Erythroblast (primary cell): ENCODE measurements around the gene MEX3B.
"Not testable (repeated sequence)": the region's sequence is repeated elsewhere in the genome, so short reads cannot be mapped to it uniquely, and the experiment has no call there.

ENCODE experiments used
- DNase-seq, 2 experiments: peaks; one replicate each; lab custom pipeline; 2025; lab: John Stamatoyannopoulos, UW
- GATA1 ChIP-seq: IDR thresholded peaks from 2 replicates; pipeline ENCODE4 v1.6.1; 2011; ENCODE audit warnings: low read depth, mild to moderate bottlenecking, control low read depth, low read length, moderate library complexity
- POLR2A ChIP-seq: IDR thresholded peaks from 2 replicates; pipeline ENCODE4 v1.6.1; 2011; ENCODE audit warnings: mild to moderate bottlenecking, low read length

The MEX3B gene

GRCh38 chr15:82005239-82005638, 40.6 kb downstream of the MEX3B start:
- TF ChIP-seq POLR2A, result no peak
- TF ChIP-seq GATA1, result no peak
- DNase-seq, result no peak

- no peak for DNase-seq
- TF ChIP-seq POLR2A (no peak), GATA1 (no peak)
Observed at GRCh38 chr15:82003916-82004315, 41.9 kb downstream of the MEX3B start.

DNA sequence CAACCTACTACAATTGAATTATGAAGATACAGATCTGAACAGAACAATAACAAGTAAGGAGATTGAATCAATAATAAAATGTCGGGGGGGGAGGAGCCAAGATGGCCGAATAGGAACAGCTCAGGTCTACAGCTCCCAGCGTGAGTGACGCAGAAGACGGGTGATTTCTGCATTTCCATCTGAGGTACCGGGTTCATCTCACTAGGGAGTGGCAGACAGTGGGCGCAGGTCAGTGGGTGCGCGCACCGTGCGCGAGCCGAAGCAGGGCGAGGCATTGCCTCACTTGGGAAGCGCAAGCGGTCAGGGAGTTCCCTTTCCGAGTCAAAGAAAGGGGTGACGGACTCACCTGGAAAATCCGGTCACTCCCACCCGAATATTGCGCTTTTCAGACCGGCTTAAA, 50.7 kb downstream of the MEX3B start:
- not testable (repeated sequence) for DNase-seq

DNA sequence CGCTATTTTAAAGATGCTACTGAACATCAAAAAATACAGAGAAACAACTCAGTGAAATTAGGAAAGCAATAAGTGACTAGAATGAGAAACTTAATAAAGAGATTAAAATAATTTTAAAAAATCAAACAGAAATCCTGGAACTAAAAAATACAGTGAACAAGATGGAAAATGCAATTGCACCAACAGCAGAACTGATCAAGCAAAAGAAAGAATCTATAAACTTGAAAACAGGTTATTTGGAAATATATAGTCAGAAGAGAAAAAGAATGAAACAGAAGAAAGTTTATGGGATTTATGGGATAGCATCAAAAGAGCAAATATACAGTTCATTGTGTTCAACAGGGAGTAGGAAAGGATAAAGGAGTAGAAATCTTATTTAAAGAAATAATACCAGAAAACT, 53.3 kb downstream of the MEX3B start:
- no peak for DNase-seq

More for the DNA sequence above, 53.3 kb downstream of the MEX3B start:
- TF ChIP-seq GATA1 (no peak), POLR2A (no peak)
